ENCODE data around the gene CIDEB. TPM values are rescaled to one million over a fixed set of nuclear protein-coding genes. Genes with fewer than 3 reads are reported as not detected.
A peak's percentile ranks its signal among the peaks of the same experiment; 100 is the strongest.

The CIDEB gene
- total RNA-seq, 1 donor from 2014 or later, result 1.9 TPM

DNA sequence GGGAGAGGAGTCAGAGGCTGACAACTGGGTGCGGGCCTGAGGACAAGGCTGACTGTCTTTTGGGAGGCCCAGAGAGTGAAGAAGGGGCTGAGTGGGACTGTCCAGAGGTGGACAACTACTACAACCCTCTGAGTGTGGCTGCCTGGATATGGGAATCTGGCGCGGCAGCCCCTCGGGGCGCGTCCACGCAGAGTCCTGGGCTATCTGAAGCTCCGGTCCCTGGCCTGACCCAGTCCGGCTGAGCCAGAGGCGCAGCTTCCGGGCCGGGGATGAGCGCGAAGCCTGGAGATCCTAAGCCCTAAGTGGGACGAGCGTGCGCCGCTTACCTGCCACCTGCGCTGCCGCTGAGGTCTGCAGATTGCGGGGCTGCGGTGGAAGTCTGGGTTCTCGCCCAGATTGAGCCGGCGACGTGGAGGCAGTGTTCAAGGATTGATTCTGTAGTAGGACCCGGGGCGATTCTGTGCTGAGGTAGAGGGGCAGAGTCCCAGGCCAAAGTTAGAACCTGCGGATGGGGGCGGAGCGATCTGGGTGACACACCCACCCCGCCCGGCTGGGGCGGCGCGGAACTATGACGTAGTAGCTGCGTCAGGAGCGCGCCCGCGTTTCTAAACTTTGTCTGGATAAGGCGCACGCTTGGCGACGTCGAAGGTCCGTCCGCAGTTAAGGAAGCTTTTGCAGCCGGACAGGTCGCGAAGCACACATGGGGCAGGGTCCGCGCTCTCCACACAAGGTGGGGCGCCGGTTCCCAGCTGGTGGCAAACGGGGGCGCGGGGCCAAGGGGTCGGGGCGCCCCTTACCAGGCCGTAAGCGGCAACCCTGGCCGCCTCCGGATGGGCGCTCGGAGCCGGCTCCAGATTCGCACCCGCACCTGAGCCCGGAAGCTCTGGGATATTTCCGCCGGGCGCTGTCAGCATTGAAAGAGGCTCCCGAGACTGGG, 8.3 kb downstream of the CIDEB start, which contains the start of the genes DHRS1 and NOP9:
Gene DHRS1 (minus strand): TSS at position 526 of the 937 bp plus-strand sequence. CDS start 674 bp downstream, outside the sequence.
Gene NOP9 (plus strand): TSS at position 596 of the 937 bp plus-strand sequence. CDS start 105 bp downstream, at position 701.
- H3K4me3 Mint-ChIP-seq (ENCODE audit: low read depth), result peak within 1 kb of the TSS; percentile 92
- H3K27ac Mint-ChIP-seq, result peak within 1 kb of the TSS; percentile 97
- TF ChIP-seq, protein P1, sequence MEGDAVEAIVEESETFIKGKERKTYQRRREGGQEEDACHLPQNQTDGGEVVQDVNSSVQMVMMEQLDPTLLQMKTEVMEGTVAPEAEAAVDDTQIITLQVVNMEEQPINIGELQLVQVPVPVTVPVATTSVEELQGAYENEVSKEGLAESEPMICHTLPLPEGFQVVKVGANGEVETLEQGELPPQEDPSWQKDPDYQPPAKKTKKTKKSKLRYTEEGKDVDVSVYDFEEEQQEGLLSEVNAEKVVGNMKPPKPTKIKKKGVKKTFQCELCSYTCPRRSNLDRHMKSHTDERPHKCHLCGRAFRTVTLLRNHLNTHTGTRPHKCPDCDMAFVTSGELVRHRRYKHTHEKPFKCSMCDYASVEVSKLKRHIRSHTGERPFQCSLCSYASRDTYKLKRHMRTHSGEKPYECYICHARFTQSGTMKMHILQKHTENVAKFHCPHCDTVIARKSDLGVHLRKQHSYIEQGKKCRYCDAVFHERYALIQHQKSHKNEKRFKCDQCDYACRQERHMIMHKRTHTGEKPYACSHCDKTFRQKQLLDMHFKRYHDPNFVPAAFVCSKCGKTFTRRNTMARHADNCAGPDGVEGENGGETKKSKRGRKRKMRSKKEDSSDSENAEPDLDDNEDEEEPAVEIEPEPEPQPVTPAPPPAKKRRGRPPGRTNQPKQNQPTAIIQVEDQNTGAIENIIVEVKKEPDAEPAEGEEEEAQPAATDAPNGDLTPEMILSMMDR (IDR thresholded peaks at IDR 0.05; ENCODE audit: unreplicated experiment), result no peak
- H3K4me1 Mint-ChIP-seq (ENCODE audit: low read depth), result peaks cover 21% of the 10 kb centered on the region
- H3K9me3 Mint-ChIP-seq (ENCODE audit: low read depth), result no peaks in the 10 kb centered on the region
- H3K27me3 Mint-ChIP-seq, result no peaks in the 10 kb centered on the region
- peak; percentile 88 for DNase-seq (ENCODE audit: low spot score, unreplicated experiment)
- peaks cover 9% of the 10 kb centered on the region for H3K36me3 Mint-ChIP-seq (ENCODE audit: insufficient read depth)

- DNase-seq (ENCODE audit: low spot score, unreplicated experiment), result no peak
- TF ChIP-seq, protein P1 (IDR thresholded peaks at IDR 0.05; ENCODE audit: unreplicated experiment), result no peak
- Mint-ChIP-seq H3K36me3 (ENCODE audit: insufficient read depth) (peaks cover 10% of the 10 kb centered on the region), H3K4me3 (ENCODE audit: low read depth) (peak overlapping the region; percentile 92), H3K9me3 (ENCODE audit: low read depth) (no peaks in the 10 kb centered on the region), H3K27me3 (no peaks in the 10 kb centered on the region), H3K4me1 (ENCODE audit: low read depth) (peaks cover 21% of the 10 kb centered on the region), H3K27ac (peak overlapping the region; percentile 97)
Observed at GRCh38 chr14:24298892-24299254, 8.9 kb downstream of the CIDEB start.

- Mint-ChIP-seq H3K36me3 (ENCODE audit: insufficient read depth) (peaks cover 8% of the 10 kb centered on the region), H3K9me3 (ENCODE audit: low read depth) (no peaks in the 10 kb centered on the region), H3K4me3 (ENCODE audit: low read depth) (peak overlapping the region; percentile 38), H3K4me1 (ENCODE audit: low read depth) (peaks cover 21% of the 10 kb centered on the region), H3K27ac (peak overlapping the region; percentile 5), H3K27me3 (no peaks in the 10 kb centered on the region)
- no peak for DNase-seq (ENCODE audit: low spot score, unreplicated experiment)
- TF ChIP-seq, protein P1 (IDR thresholded peaks at IDR 0.05; ENCODE audit: unreplicated experiment), result peak; percentile 42
Observed at GRCh38 chr14:24297190-24297964, 10.4 kb downstream of the CIDEB start.

DNA sequence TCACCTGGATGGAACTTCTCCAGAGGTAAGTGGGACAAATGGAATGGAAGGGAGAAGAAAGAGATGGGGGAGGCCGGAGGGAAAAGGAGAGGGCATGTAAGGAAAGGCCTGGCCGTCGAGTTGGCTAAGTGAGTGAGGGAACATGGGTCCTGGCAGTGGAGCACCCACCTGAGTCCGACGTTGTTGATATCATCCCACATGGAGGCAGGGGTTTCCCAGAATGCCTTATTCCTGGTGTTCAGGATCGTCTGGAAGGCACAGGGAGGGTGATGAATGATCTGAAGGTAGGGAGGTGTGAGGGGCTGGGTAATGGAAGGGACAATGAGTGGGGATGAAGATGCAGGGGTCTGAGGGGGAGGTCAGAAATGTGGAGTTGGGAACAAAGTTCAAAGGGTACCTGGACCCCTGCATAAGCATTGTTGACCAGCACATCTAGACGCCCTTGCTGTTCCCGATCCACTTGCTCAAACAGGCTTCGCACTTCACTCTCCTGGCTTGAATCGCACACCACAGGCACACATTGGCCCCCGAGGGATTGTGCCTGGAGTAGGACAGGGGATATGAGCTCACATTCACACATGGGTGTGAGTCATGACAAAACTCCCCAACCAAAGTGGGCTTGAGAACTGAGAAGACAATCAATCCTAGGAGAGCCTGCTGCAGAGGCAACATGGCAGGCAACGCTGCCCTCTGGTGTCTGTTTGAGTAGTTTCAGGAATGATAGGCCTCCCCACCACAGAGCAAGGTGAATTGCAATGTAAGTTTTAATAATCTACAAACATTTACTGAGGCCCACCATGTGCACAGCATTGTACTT, 11.2 kb downstream of the CIDEB start:
- Mint-ChIP-seq H3K27me3 (no peaks in the 10 kb centered on the region), H3K27ac (peak overlapping the region; percentile 72), H3K36me3 (ENCODE audit: insufficient read depth) (peaks cover 9% of the 10 kb centered on the region), H3K4me1 (ENCODE audit: low read depth) (peaks cover 21% of the 10 kb centered on the region), H3K9me3 (ENCODE audit: low read depth) (no peaks in the 10 kb centered on the region), H3K4me3 (ENCODE audit: low read depth) (no peak overlapping the region)
- DNase-seq (ENCODE audit: low spot score, unreplicated experiment), result no peak
- TF ChIP-seq, protein P1 (IDR thresholded peaks at IDR 0.05; ENCODE audit: unreplicated experiment), result peak; percentile 70

Data from progenitor cell of endocrine pancreas (in vitro differentiated cells).